Esophagus muscularis mucosa (tissue), 4 donors: ENCODE results near the gene CHRNA3.

Source experiments
- EP300 ChIP-seq: sonication (generic); formaldehyde crosslinking; IDR thresholded peaks from one replicate; pipeline ENCODE4 v1.6.1; 2017; ENCODE audit warnings: antibody characterized with exemption
- POLR2A ChIP-seq: fragments of 450-650 bp; IDR thresholded peaks from one replicate; pipeline ENCODE4 v1.6.1; 2017; ENCODE audit warnings: antibody characterized with exemption, moderate library complexity, mild to moderate bottlenecking, low read depth
- POLR2AphosphoS5 ChIP-seq, 2 donors: sonication (generic); formaldehyde crosslinking; IDR thresholded peaks; one replicate each; pipeline ENCODE4 v1.6.1; 2017; ENCODE audit warnings: antibody characterized with exemption in 2 of 2
- TF ChIP-seq, protein P1 (sequence below), 3 experiments: fragments of 200-600 bp in 2 of 3; fragments of 450-650 bp in 1 of 3; sonication (generic) in 2 of 3; IDR thresholded peaks; one replicate each; pipeline ENCODE4 v1.5.1; 2017 to 2019; ENCODE audit warnings: antibody characterized with exemption in 3 of 3, mild to moderate bottlenecking in 2 of 3, moderate library complexity in 1 of 3

DNA sequence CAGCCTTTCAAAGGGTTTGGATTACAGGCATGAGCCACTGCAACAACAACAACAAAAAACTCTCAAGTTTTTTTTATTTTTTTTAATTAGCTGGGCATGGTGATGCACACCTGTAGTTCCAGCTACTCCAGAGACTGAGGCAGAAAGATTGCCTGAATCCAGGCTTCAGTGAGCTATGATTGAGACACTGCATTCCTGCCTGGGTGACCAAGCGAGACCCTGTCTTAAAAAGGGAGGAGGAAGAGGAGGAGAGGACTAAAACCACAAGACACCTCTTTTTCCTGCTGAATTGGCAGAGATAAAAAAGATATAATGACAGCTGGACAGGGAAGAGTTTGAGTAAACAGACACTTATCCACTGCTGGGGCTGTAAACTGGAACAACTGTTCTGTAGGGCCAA, 42.9 kb upstream of the CHRNA3 start:
- TF ChIP-seq POLR2A (no peak), POLR2AphosphoS5 (IDR thresholded peaks at IDR 0.05) (no peak), EP300 (no peak)
- TF ChIP-seq, protein P1, sequence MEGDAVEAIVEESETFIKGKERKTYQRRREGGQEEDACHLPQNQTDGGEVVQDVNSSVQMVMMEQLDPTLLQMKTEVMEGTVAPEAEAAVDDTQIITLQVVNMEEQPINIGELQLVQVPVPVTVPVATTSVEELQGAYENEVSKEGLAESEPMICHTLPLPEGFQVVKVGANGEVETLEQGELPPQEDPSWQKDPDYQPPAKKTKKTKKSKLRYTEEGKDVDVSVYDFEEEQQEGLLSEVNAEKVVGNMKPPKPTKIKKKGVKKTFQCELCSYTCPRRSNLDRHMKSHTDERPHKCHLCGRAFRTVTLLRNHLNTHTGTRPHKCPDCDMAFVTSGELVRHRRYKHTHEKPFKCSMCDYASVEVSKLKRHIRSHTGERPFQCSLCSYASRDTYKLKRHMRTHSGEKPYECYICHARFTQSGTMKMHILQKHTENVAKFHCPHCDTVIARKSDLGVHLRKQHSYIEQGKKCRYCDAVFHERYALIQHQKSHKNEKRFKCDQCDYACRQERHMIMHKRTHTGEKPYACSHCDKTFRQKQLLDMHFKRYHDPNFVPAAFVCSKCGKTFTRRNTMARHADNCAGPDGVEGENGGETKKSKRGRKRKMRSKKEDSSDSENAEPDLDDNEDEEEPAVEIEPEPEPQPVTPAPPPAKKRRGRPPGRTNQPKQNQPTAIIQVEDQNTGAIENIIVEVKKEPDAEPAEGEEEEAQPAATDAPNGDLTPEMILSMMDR (IDR thresholded peaks at IDR 0.05): no peak
